SU-DHL-6 (cell line): Measurements from ENCODE around the gene GNG8.

ENCODE experiments used
- H2AFZ ChIP-seq: fragments of 200-600 bp; sonication (generic); 2 replicates; pipeline ENCODE4 v1.6.1; 2014; ENCODE audit warnings: low read depth, mild to moderate bottlenecking, moderate library complexity, mixed read lengths, antibody characterized with exemption, low read length; ENCODE audit not compliant: severe bottlenecking
- H3F3A ChIP-seq: fragments of 200-600 bp; shearing (Covaris generic); 2 replicates; pipeline ENCODE4 v1.6.0; 2016; ENCODE audit warnings: antibody characterized with exemption, mild to moderate bottlenecking; ENCODE audit not compliant: insufficient read depth
- H3K27ac ChIP-seq: fragments of 200-600 bp; sonication (generic); 2 replicates; pipeline ENCODE4 v1.5.1; 2016; ENCODE audit warnings: low read depth, mild to moderate bottlenecking, low read length, moderate library complexity, mixed read lengths
- H3K27me3 ChIP-seq: fragments of 200-600 bp; sonication (generic), shearing (Covaris generic); 2 replicates; pipeline ENCODE4 v1.6.0; 2014; ENCODE audit warnings: mild to moderate bottlenecking, low read length
- H3K36me3 ChIP-seq: fragments of 200-600 bp; sonication (generic); 2 replicates; pipeline ENCODE4 v1.6.1; 2014; ENCODE audit warnings: mild to moderate bottlenecking, low read length, mixed read lengths
- H3K4me2 ChIP-seq: fragments of 300-600, 200-600 bp; shearing (Covaris generic), sonication (generic); 2 replicates; pipeline ENCODE4 v1.6.0; 2014; ENCODE audit warnings: low read length, low read depth, mild to moderate bottlenecking; ENCODE audit not compliant: poor library complexity, severe bottlenecking
- H3K4me3 ChIP-seq: fragments of 200-600 bp; sonication (generic); 2 replicates; pipeline ENCODE4 v1.5.1; 2014; ENCODE audit warnings: antibody characterized with exemption, low read length, mild to moderate bottlenecking, mixed read lengths; ENCODE audit not compliant: insufficient read depth, poor library complexity, severe bottlenecking
- H3K79me2 ChIP-seq: fragments of 200-600 bp; sonication (generic); 2 replicates; pipeline ENCODE4 v1.6.1; 2014; ENCODE audit warnings: mild to moderate bottlenecking, low read length, moderate library complexity; ENCODE audit not compliant: insufficient read depth
- H3K9ac ChIP-seq: fragments of 200-600 bp; sonication (generic); 2 replicates; pipeline ENCODE4 v1.7.0; 2014; ENCODE audit warnings: mild to moderate bottlenecking, low read length
- H3K9me2 ChIP-seq: fragments of 200-600 bp; sonication (generic); replicated peaks from 2 replicates; pipeline ENCODE4 v1.6.1; 2014; ENCODE audit warnings: low read length; ENCODE audit not compliant: insufficient read depth
- H3K9me3 ChIP-seq: fragments of 200-600 bp; sonication (generic); 2 replicates; pipeline ENCODE4 v1.6.1; 2014; ENCODE audit warnings: low read length, mixed read lengths; ENCODE audit not compliant: insufficient read depth
- H4K20me1 ChIP-seq: fragments of 200-600 bp; sonication (generic); 2 replicates; pipeline ENCODE4 v1.6.1; 2014; ENCODE audit warnings: low read depth, mild to moderate bottlenecking, antibody characterized with exemption, low read length, moderate library complexity, mixed read lengths
- EZH2phosphoT487 ChIP-seq: fragments of 200-600 bp; sonication (generic), shearing (Covaris generic); conservative IDR thresholded peaks from 2 replicates; pipeline ENCODE4 v1.6.1; 2018; ENCODE audit warnings: mild to moderate bottlenecking, antibody characterized with exemption, low read length, moderate library complexity, mixed read lengths
- TF ChIP-seq, protein P1 (sequence below): fragments of 200-600 bp; sonication (generic); IDR thresholded peaks from one replicate; pipeline ENCODE4 v1.5.1; 2017; ENCODE audit warnings: antibody characterized with exemption, mild to moderate bottlenecking, low read length, moderate library complexity; ENCODE audit not compliant: insufficient read depth, poor library complexity, severe bottlenecking

Gene GNG8

DNA sequence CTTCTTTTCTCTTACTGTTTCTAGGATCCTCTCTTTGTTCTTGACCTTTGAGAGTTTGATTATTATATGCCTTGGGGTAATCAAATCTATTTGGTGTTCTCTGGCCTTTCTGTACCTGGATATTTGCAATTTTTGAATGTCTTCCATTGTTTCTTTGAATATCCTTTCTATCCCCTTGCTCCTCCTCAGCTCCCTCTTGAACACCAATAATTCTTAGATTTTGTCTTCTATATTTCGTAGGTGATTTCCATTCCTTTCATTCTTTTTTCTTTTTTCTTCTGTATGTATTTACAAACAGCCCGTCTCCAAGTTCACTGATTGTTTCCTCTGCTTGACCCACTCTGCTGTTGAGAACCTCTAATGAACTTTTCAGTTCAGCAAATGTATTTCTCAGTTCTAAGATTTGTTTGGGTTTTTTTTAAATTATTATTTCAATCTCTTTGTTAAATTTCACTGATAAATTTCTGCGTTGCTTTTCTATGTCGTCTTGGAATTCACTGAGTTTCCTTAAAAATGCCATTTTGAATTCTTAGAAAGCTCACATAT lies 37.6 kb downstream of the GNG8 start:
- Histone ChIP-seq H3K27ac (no peak overlapping the region), H3K4me2 (no peak overlapping the region)

DNA sequence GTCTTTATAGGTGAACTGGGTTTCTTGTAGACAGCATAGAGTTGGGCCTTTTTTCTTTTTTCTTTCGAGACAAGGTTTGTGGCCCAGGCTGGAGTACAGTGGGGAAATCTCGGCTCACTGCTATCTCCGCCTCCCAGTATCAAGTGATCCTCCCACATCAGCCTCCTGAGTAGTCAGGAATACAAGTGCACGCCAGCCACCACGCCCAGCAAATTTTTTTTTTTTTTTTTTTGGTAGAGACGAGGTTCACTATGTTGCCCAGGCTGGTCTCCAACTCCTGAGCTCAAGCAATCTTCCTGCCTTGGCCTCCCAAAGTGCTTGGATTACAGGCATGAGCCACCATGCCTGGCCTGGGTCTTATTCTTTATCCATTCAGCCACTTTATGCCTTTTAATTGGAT lies 40.0 kb downstream of the GNG8 start:
- peaks cover 6% of the 10 kb centered on the region for H3F3A ChIP-seq
- no peaks in the 10 kb centered on the region for H3K27me3 ChIP-seq
- no peaks in the 10 kb centered on the region for H3K9me3 ChIP-seq
- no peak overlapping the region for H3K9ac ChIP-seq
- no peaks in the 10 kb centered on the region for H3K36me3 ChIP-seq
- H3K9me2 ChIP-seq: no peaks in the 10 kb centered on the region
- no peak overlapping the region for H3K27ac ChIP-seq
- no peaks in the 10 kb centered on the region for H3K79me2 ChIP-seq
- TF ChIP-seq, protein P1, sequence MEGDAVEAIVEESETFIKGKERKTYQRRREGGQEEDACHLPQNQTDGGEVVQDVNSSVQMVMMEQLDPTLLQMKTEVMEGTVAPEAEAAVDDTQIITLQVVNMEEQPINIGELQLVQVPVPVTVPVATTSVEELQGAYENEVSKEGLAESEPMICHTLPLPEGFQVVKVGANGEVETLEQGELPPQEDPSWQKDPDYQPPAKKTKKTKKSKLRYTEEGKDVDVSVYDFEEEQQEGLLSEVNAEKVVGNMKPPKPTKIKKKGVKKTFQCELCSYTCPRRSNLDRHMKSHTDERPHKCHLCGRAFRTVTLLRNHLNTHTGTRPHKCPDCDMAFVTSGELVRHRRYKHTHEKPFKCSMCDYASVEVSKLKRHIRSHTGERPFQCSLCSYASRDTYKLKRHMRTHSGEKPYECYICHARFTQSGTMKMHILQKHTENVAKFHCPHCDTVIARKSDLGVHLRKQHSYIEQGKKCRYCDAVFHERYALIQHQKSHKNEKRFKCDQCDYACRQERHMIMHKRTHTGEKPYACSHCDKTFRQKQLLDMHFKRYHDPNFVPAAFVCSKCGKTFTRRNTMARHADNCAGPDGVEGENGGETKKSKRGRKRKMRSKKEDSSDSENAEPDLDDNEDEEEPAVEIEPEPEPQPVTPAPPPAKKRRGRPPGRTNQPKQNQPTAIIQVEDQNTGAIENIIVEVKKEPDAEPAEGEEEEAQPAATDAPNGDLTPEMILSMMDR: no peak
- TF ChIP-seq EZH2phosphoT487: no peak
- H2AFZ ChIP-seq: no peak overlapping the region
- H4K20me1 ChIP-seq: no peaks in the 10 kb centered on the region
- H3K4me3 ChIP-seq: no peak overlapping the region
- no peak overlapping the region for H3K4me2 ChIP-seq

More for the DNA sequence above, 37.6 kb downstream of the GNG8 start:
- Histone ChIP-seq H3K79me2 (peaks cover 22% of the 10 kb centered on the region), H2AFZ (no peak overlapping the region), H3F3A (peaks cover 6% of the 10 kb centered on the region), H4K20me1 (no peaks in the 10 kb centered on the region), H3K27me3 (no peaks in the 10 kb centered on the region), H3K9ac (no peak overlapping the region), H3K9me3 (no peaks in the 10 kb centered on the region), H3K36me3 (no peaks in the 10 kb centered on the region), H3K9me2 (no peaks in the 10 kb centered on the region), H3K4me3 (no peak overlapping the region)
- TF ChIP-seq EZH2phosphoT487: no peak
- TF ChIP-seq, protein P1: no peak

DNA sequence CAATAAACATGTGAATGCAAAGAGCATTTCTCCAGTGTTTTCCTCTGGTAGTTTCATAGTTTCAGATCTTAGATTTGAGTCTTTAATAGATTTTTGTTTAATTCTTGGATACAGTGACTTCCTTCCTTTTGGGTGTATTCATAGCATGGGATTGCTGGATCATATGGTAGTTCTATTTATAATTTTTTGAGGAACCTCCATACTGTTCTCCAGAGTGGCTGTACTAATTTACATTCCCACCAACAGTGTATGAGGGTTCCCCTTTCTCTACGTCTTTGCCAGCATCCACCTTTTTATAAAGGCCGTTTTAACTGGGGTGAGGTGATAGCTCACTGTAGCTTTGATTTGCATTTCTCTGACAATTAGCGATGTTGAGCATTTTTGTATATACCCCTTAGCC lies 44.1 kb downstream of the GNG8 start:
- no peaks in the 10 kb centered on the region for H3K9me2 ChIP-seq
- no peaks in the 10 kb centered on the region for H3K79me2 ChIP-seq
- no peak overlapping the region for H3K9ac ChIP-seq
- no peaks in the 10 kb centered on the region for H3K27me3 ChIP-seq
- TF ChIP-seq, protein P1: no peak
- no peak for TF ChIP-seq EZH2phosphoT487
- H3F3A ChIP-seq: no peaks in the 10 kb centered on the region
- H3K9me3 ChIP-seq: no peaks in the 10 kb centered on the region
- H3K36me3 ChIP-seq: no peaks in the 10 kb centered on the region
- no peak overlapping the region for H3K4me2 ChIP-seq
- H4K20me1 ChIP-seq: no peaks in the 10 kb centered on the region
- H3K4me3 ChIP-seq: no peak overlapping the region
- no peak overlapping the region for H3K27ac ChIP-seq
- no peak overlapping the region for H2AFZ ChIP-seq
